K562 (cell line): ENCODE data around the gene MYLK4.

ENCODE experiments used
- BCLAF1 ChIP-seq, 2 experiments: fragments of 450-650 bp in 1 of 2; IDR thresholded peaks; 2 replicates each; pipeline ENCODE4 v1.6.1; 2011 to 2017; ENCODE audit warnings: low read depth in 2 of 2, antibody characterized with exemption in 1 of 2, borderline replicate concordance in 1 of 2, low read length in 1 of 2, mild to moderate bottlenecking in 1 of 2, mixed read lengths in 1 of 2; ENCODE audit not compliant: control insufficient read depth in 1 of 2
- SMARCA4 ChIP-seq: fragments of 450-650 bp; IDR thresholded peaks from 2 replicates; pipeline ENCODE4 v1.6.1; 2016
- TCF7L2 ChIP-seq: fragments of 150-350 bp; IDR thresholded peaks from 2 replicates; pipeline ENCODE4 v1.6.1; 2016; ENCODE audit warnings: low read depth, mild to moderate bottlenecking, low read length, moderate library complexity

- TF ChIP-seq BCLAF1 (IDR thresholded peaks at IDR 0.05; ENCODE audit: borderline replicate concordance in 1 of 2, control insufficient read depth in 1 of 2, low read depth in 2 of 2, low read length in 1 of 2) (no peak), TCF7L2 (no peak), SMARCA4 (no peak)
These were observed 44.4 kb upstream of the MYLK4 start for GRCh38 chr6:2795162-2795561.
